GM23338 (cell line): ENCODE data around the gene C11orf16. TPM values are rescaled to one million over a fixed set of nuclear protein-coding genes. Genes with fewer than 3 reads are reported as not detected.

Experiments used
- ATAC-seq: fragments of 200-7000 bp; cut with Tn5 transposase; 3 replicates; pipeline ENCODE4 v1.9.1; 2020
- DNase-seq: peaks from one replicate; pipeline ENCODE4 v3.0.0-alpha.2; 2015; ENCODE audit warnings: low spot score
- H2AFZ ChIP-seq: fragments of 200-600 bp; sonication (generic); 2 replicates; pipeline ENCODE4 v1.8.0; 2016; ENCODE audit warnings: antibody characterized with exemption, mild to moderate bottlenecking, moderate library complexity
- H3F3A ChIP-seq: fragments of 200-600 bp; sonication (generic); replicated peaks from 2 replicates; pipeline ENCODE4 v1.8.0; 2017; ENCODE audit warnings: antibody characterized with exemption, mixed run types, low read depth
- H3K27ac ChIP-seq: fragments of 200-600 bp; sonication (generic); 2 replicates; pipeline ENCODE4 v1.6.1; 2016; ENCODE audit warnings: low read depth
- H3K27me3 ChIP-seq: fragments of 200-600 bp; sonication (generic); 2 replicates; pipeline ENCODE4 v1.8.0; 2016; ENCODE audit warnings: mild to moderate bottlenecking, mixed run types, moderate library complexity; ENCODE audit not compliant: insufficient read depth
- H3K36me3 ChIP-seq: fragments of 200-600 bp; sonication (generic); 2 replicates; pipeline ENCODE4 v1.8.0; 2016; ENCODE audit warnings: mild to moderate bottlenecking; ENCODE audit not compliant: insufficient read depth
- H3K4me1 ChIP-seq: fragments of 200-600 bp; sonication (generic); 2 replicates; pipeline ENCODE4 v1.8.0; 2016; ENCODE audit warnings: mild to moderate bottlenecking, moderate library complexity; ENCODE audit not compliant: insufficient read depth
- H3K4me2 ChIP-seq: fragments of 200-600 bp; sonication (generic); 2 replicates; pipeline ENCODE4 v1.7.1; 2017; ENCODE audit warnings: mixed run types
- H3K4me3 ChIP-seq: fragments of 200-600 bp; sonication (generic); 2 replicates; pipeline ENCODE4 v1.6.1; 2016; ENCODE audit warnings: mixed run types
- H3K79me2 ChIP-seq: fragments of 200-600 bp; sonication (generic); replicated peaks from 2 replicates; pipeline ENCODE4 v1.8.0; 2017; ENCODE audit warnings: mild to moderate bottlenecking; ENCODE audit not compliant: insufficient read depth
- H3K9me2 ChIP-seq: fragments of 200-600 bp; sonication (generic); 2 replicates; pipeline ENCODE4 v1.8.0; 2017; ENCODE audit not compliant: insufficient read depth
- H4K20me1 ChIP-seq: fragments of 200-600 bp; sonication (generic); replicated peaks from 2 replicates; pipeline ENCODE4 v1.8.0; 2017; ENCODE audit warnings: mild to moderate bottlenecking; ENCODE audit not compliant: insufficient read depth
- H3K27ac Mint-ChIP-seq: 2 replicates; pipeline ENCODE4 v1.8.0; 2020; ENCODE audit warnings: inconsistent platforms, mild to moderate bottlenecking, moderate library complexity, mixed read lengths
- H3K27me3 Mint-ChIP-seq: 3 replicates; pipeline ENCODE4 v1.8.0; 2022; ENCODE audit warnings: low read depth, mild to moderate bottlenecking, moderate library complexity, mixed read lengths, inconsistent platforms; ENCODE audit not compliant: insufficient read depth, poor library complexity
- H3K36me3 Mint-ChIP-seq: 3 replicates; pipeline ENCODE4 v1.8.0; 2021; ENCODE audit warnings: low read depth, mild to moderate bottlenecking, inconsistent platforms, moderate library complexity, mixed read lengths
- H3K4me1 Mint-ChIP-seq: 3 replicates; pipeline ENCODE4 v1.8.0; 2020; ENCODE audit warnings: mild to moderate bottlenecking, inconsistent platforms, mixed read lengths
- H3K4me3 Mint-ChIP-seq: 3 replicates; pipeline ENCODE4 v1.8.0; 2021; ENCODE audit warnings: moderate library complexity, mild to moderate bottlenecking, inconsistent platforms, mixed read lengths
- H3K9me3 Mint-ChIP-seq: 3 replicates; pipeline ENCODE4 v1.8.0; 2020; ENCODE audit warnings: moderate library complexity, mild to moderate bottlenecking, inconsistent platforms, mixed read lengths
- NANOG ChIP-seq: IDR thresholded peaks from 2 replicates; pipeline ENCODE4 v1.6.1; 2016; ENCODE audit warnings: antibody characterized with exemption, borderline replicate concordance
- POLR2AphosphoS5 ChIP-seq: IDR thresholded peaks from 2 replicates; pipeline ENCODE4 v1.6.1; 2016; ENCODE audit warnings: antibody characterized with exemption, low read depth
- ZNF114 ChIP-seq: fragments of 250-450 bp; sonication (Bioruptor Pico); IDR thresholded peaks from 2 replicates; pipeline ENCODE4 v1.5.0; 2020; ENCODE audit warnings: mild to moderate bottlenecking, moderate library complexity
- polyA plus RNA-seq: library from polyadenylated mRNA; unstranded; fragments of >200 nt; fragmentation: Nextera tagmentation; extraction: Ambion mirVana; gene quantifications from 2 replicates; pipeline ENCODE4 v1.2.1, GENCODE V29; 2016
- small RNA-seq: library from RNA; depleted of rRNA; stranded (forward); fragments of <200 nt; gene quantifications from one replicate; pipeline ENCODE3, GENCODE V24; 2014; ENCODE audit warnings: low replicate concordance
- total RNA-seq: library from RNA; depleted of rRNA; stranded (reverse); fragments of >200 nt; shearing (Covaris generic); gene quantifications from 2 replicates; pipeline ENCODE4 v1.2.3, GENCODE V29; 2014; rRNA removed
- TF ChIP-seq, protein P1 (sequence below), 2 experiments: fragments of 200-600 bp in 1 of 2; sonication (generic) in 1 of 2; conservative IDR thresholded peaks; 2 replicates each; pipeline versions ENCODE4 v1.5.1 to v1.6.1; 2016 to 2017; ENCODE audit warnings: antibody characterized with exemption in 2 of 2, low read depth in 2 of 2, mild to moderate bottlenecking in 2 of 2, moderate library complexity in 1 of 2

Gene C11orf16
- total and polyA plus RNA-seq, 2 experiments from 2014 or later = not detected

GRCh38 chr11:8870411-8871170 is 62.2 kb downstream of the C11orf16 start:
- Mint-ChIP-seq H3K27ac (peak overlapping the region; percentile 72; the same call in 1 of the 2 replicates), H3K36me3 (no peaks in the 10 kb centered on the region), H3K4me1 (peaks cover 11% of the 10 kb centered on the region), H3K9me3 (no peaks in the 10 kb centered on the region), H3K4me3 (peak overlapping the region; percentile 88), H3K27me3 (peaks cover 10% of the 10 kb centered on the region)
- peak overlapping the region; percentile 80 for H3K4me2 ChIP-seq
- 0 out of 2 replicates have a peak, but pooled peaks cover 5% of the 10 kb centered on the region for H3K27me3 ChIP-seq
- peak; percentile 75 for DNase-seq
- H3K79me2 ChIP-seq = no peaks in the 10 kb centered on the region; the same call in 1 of the 2 replicates
- no peaks in the 10 kb centered on the region for H4K20me1 ChIP-seq
- TF ChIP-seq POLR2AphosphoS5 (peak; percentile 41; the same call in 1 of the 2 replicates), NANOG (no peak), ZNF114 (CRISPR knock-in tag) (no peak)
- TF ChIP-seq, protein P1, sequence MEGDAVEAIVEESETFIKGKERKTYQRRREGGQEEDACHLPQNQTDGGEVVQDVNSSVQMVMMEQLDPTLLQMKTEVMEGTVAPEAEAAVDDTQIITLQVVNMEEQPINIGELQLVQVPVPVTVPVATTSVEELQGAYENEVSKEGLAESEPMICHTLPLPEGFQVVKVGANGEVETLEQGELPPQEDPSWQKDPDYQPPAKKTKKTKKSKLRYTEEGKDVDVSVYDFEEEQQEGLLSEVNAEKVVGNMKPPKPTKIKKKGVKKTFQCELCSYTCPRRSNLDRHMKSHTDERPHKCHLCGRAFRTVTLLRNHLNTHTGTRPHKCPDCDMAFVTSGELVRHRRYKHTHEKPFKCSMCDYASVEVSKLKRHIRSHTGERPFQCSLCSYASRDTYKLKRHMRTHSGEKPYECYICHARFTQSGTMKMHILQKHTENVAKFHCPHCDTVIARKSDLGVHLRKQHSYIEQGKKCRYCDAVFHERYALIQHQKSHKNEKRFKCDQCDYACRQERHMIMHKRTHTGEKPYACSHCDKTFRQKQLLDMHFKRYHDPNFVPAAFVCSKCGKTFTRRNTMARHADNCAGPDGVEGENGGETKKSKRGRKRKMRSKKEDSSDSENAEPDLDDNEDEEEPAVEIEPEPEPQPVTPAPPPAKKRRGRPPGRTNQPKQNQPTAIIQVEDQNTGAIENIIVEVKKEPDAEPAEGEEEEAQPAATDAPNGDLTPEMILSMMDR (conservative IDR thresholded peaks at IDR 0.05; ENCODE audit: low read depth in 2 of 2) = peak in 1 of 2 experiments; percentile 39; a peak in 2 of 4 replicates
- peaks cover 6% of the 10 kb centered on the region; the same call in 1 of the 2 replicates for H3F3A ChIP-seq
- no peak overlapping the region for H3K27ac ChIP-seq
- peak overlapping the region; percentile 59 for H3K4me3 ChIP-seq
- peaks cover 9% of the 10 kb centered on the region for H3K4me1 ChIP-seq
- H3K9me2 ChIP-seq = no peaks in the 10 kb centered on the region
- ATAC-seq = peak; percentile 91
- H2AFZ ChIP-seq = peak overlapping the region; percentile 58
- no peaks in the 10 kb centered on the region for H3K36me3 ChIP-seq

Small RNAs within 50 kb of the gene (small RNA-seq; reads per million reads assigned to genes)
- not detected for gene RF00019

Other genes with a start within 250 kb of the C11orf16 start
- 14.0 and 16.7 TPM in 2 replicates for gene AKIP1, start 21.8 kb downstream of the C11orf16 start, total RNA-seq
- 11.1 and 11.2 TPM in 2 replicates for gene AKIP1, start 21.8 kb downstream of the C11orf16 start, polyA plus RNA-seq
- not detected in 2 replicates for gene ASCL3, start 10.1 kb upstream of the C11orf16 start, total RNA-seq
- not detected in 2 replicates for gene ASCL3, start 10.1 kb upstream of the C11orf16 start, polyA plus RNA-seq
- gene TMEM9B, start 31.5 kb upstream of the C11orf16 start, total RNA-seq = 9.7 and 10.4 TPM in 2 replicates
- 10.2 and 12.9 TPM in 2 replicates for gene TMEM9B, start 31.5 kb upstream of the C11orf16 start, polyA plus RNA-seq
- gene NRIP3, start 71.1 kb upstream of the C11orf16 start, total RNA-seq = 7.9 and 8.0 TPM in 2 replicates
- gene NRIP3, start 71.1 kb upstream of the C11orf16 start, polyA plus RNA-seq = 3.0 and 3.2 TPM in 2 replicates
- gene SCUBE2, start 158.7 kb upstream of the C11orf16 start, total RNA-seq = 0.63 TPM in 1 of 2 replicates, not detected in the other
- gene SCUBE2, start 158.7 kb upstream of the C11orf16 start, polyA plus RNA-seq = 0.47 and 1.2 TPM in 2 replicates